HepG2 (cell line): Measurements from ENCODE around the gene CHN2. TPM values are rescaled to one million over a fixed set of nuclear protein-coding genes. Genes with fewer than 3 reads are reported as not detected.

Experiments
- BRD4 ChIP-seq: sonication (generic); formaldehyde crosslinking; IDR thresholded peaks from 2 replicates; pipeline ENCODE4 v1.4.0; 2020; ENCODE audit warnings: missing genetic modification reagents
- ESRRA ChIP-seq: sonication (generic); formaldehyde crosslinking; IDR thresholded peaks from 2 replicates; pipeline ENCODE4 v1.5.1; 2020; ENCODE audit warnings: mild to moderate bottlenecking, low read depth, missing genetic modification reagents
- ETV6 ChIP-seq: sonication (generic); formaldehyde crosslinking; conservative IDR thresholded peaks from 2 replicates; pipeline ENCODE4 v1.4.0; 2020; ENCODE audit warnings: missing genetic modification reagents
- GRHL1 ChIP-seq: sonication (generic); formaldehyde crosslinking; conservative IDR thresholded peaks from 2 replicates; pipeline ENCODE4 v1.8.0; 2022; ENCODE audit warnings: missing genetic modification reagents
- HHEX ChIP-seq: IDR thresholded peaks from 2 replicates; pipeline ENCODE4 v1.6.1; 2016; ENCODE audit warnings: control low read depth
- IRF2 ChIP-seq: IDR thresholded peaks from 2 replicates; pipeline ENCODE4 v1.6.1; 2018; ENCODE audit warnings: missing genetic modification reagents, missing compliant biosample characterization
- KDM2A ChIP-seq: sonication (generic); formaldehyde crosslinking; IDR thresholded peaks from 2 replicates; pipeline ENCODE4 v1.4.0; 2020; ENCODE audit warnings: low read depth, missing genetic modification reagents, borderline replicate concordance
- MAZ ChIP-seq, 2 experiments: sonication (generic) in 1 of 2; formaldehyde crosslinking in 1 of 2; IDR thresholded peaks; 2 replicates each; pipeline versions ENCODE4 v1.5.0 to v1.6.1; 2012 to 2020; ENCODE audit warnings: low read depth in 2 of 2, mild to moderate bottlenecking in 2 of 2, borderline replicate concordance in 1 of 2, improper control_type of control experiment in 1 of 2, low read length in 1 of 2, missing genetic modification reagents in 1 of 2, moderate library complexity in 1 of 2
- RCOR2 ChIP-seq: IDR thresholded peaks from 2 replicates; pipeline ENCODE4 v1.6.1; 2016; ENCODE audit warnings: missing biosample characterization, missing genetic modification reagents
- TEAD3 ChIP-seq: optimal IDR thresholded peaks from 2 replicates; pipeline ENCODE3; 2016; ENCODE audit warnings: borderline replicate concordance
- XBP1 ChIP-seq: sonication (generic); formaldehyde crosslinking; IDR thresholded peaks from 2 replicates; pipeline ENCODE4 v1.5.0; 2020; ENCODE audit warnings: missing genetic modification reagents
- ZNF138 ChIP-seq: sonication (generic); formaldehyde crosslinking; IDR thresholded peaks from 2 replicates; pipeline ENCODE4 v1.5.0; 2020; ENCODE audit warnings: mild to moderate bottlenecking, low read depth, missing genetic modification reagents
- ZNF260 ChIP-seq: sonication (generic); formaldehyde crosslinking; IDR thresholded peaks from 2 replicates; pipeline ENCODE4 v1.4.0; 2020; ENCODE audit warnings: missing genetic modification reagents, low read depth, mild to moderate bottlenecking, borderline replicate concordance
- ZNF460 ChIP-seq: sonication (generic); formaldehyde crosslinking; IDR thresholded peaks from 2 replicates; pipeline ENCODE4 v1.5.1; 2020; ENCODE audit warnings: missing genetic modification reagents, mild to moderate bottlenecking, borderline replicate concordance
- ZNF672 ChIP-seq: sonication (generic); formaldehyde crosslinking; IDR thresholded peaks from 2 replicates; pipeline ENCODE4 v1.8.1; 2022; ENCODE audit warnings: missing genetic modification reagents
- ZNF737 ChIP-seq: sonication (generic); formaldehyde crosslinking; IDR thresholded peaks from 2 replicates; pipeline ENCODE4 v1.5.0; 2020; ENCODE audit warnings: missing genetic modification reagents, mild to moderate bottlenecking, borderline replicate concordance
- ZNF749 ChIP-seq: sonication (generic); formaldehyde crosslinking; IDR thresholded peaks from 2 replicates; pipeline ENCODE4 v1.8.0; 2022; ENCODE audit warnings: mild to moderate bottlenecking, missing genetic modification reagents, moderate library complexity, borderline replicate concordance
- ZNF83 ChIP-seq: sonication (generic); formaldehyde crosslinking; IDR thresholded peaks from 2 replicates; pipeline ENCODE4 v1.4.0; 2020; ENCODE audit warnings: missing genetic modification reagents, mild to moderate bottlenecking, borderline replicate concordance
- ZNF891 ChIP-seq: sonication (generic); formaldehyde crosslinking; IDR thresholded peaks from 2 replicates; pipeline ENCODE4 v1.5.0; 2020; ENCODE audit warnings: mild to moderate bottlenecking, missing genetic modification reagents
- ZSCAN29 ChIP-seq: sonication (generic); formaldehyde crosslinking; conservative IDR thresholded peaks from 2 replicates; pipeline ENCODE4 v1.4.0; 2020; ENCODE audit warnings: mild to moderate bottlenecking, missing genetic modification reagents
- polyA plus RNA-seq, 8 experiments: library from polyadenylated mRNA; depleted of rRNA in 3 of 8; stranded (reverse) in 7 of 8; unstranded in 1 of 8; fragments of >200 nt; fragmentation: Illumina TruSeq in 4 of 8; extraction: Trizol in 4 of 8; gene quantifications; 2 replicates each; pipeline versions ENCODE4 v1.2.1 to v1.2.3, GENCODE V29; 2011 to 2016; ENCODE audit warnings: low read depth in 4 of 8, missing spikeins in 1 of 8, mixed read lengths in 1 of 8; ENCODE audit not compliant: insufficient read depth in 1 of 8
- total RNA-seq, 5 experiments: library from RNA; depleted of rRNA; stranded (reverse); fragments of >200 nt; fragmentation: Illumina TruSeq; extraction: Trizol; gene quantifications; 2 replicates each; pipeline ENCODE4 v1.2.3, GENCODE V29; 2016; ENCODE audit warnings: low read depth in 1 of 5
- TF ChIP-seq, protein P1 (sequence below): IDR thresholded peaks from 2 replicates; pipeline ENCODE4 v1.6.1; 2016; ENCODE audit warnings: low read depth, borderline replicate concordance
- TF ChIP-seq, protein P2 (sequence below): sonication (generic); formaldehyde crosslinking; IDR thresholded peaks from 2 replicates; pipeline ENCODE4 v1.4.0; 2020; ENCODE audit warnings: missing genetic modification reagents, borderline replicate concordance
- TF ChIP-seq, protein P3 (sequence below): sonication (generic); formaldehyde crosslinking; IDR thresholded peaks from 2 replicates; pipeline ENCODE4 v1.8.1; 2023; ENCODE audit warnings: mild to moderate bottlenecking, missing genetic modification reagents

CHN2 gene
- total and polyA plus RNA-seq, 2 of the 13 experiments (the other 11 are each of a cell fraction or from before 2014, with no cell fraction given) = 23.5 to 30.5 TPM

DNA sequence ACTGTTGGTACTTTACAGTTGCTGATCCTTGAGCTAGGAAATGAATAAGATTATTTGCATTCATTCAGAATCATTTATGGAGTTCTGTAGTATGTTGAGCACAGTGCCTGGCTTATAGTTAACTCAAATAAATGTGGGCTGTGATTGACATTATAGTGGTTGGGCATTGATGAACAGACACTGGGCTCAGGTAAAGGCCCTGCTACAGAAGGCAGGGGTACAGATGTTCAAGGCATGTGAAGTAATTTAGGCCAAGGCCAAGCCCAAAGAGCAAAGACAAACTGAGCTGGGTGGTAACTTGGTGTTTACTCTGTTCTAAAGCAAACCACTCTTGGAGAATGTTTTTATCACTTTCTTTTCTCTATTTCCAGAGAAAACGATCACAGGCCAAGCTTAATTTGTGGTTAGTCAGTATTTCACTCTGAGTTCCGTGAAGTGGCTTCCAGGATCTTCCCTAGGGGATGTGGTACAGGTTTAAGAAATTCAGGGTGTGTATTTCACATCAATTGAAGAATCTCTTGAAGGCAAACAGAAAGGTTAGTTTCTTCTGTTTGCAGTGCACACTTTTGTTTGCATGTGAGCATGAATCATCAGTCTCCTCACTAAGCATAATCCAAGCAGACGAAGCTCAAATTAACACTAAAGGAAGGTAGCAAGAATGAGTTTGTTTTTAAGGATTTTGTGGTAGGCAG lies 255.1 kb downstream of the CHN2 start (continued):
- TF ChIP-seq ESRRA = no peak
- TF ChIP-seq GRHL1 (CRISPR knock-in tag) = no peak
- TF ChIP-seq, protein P1, sequence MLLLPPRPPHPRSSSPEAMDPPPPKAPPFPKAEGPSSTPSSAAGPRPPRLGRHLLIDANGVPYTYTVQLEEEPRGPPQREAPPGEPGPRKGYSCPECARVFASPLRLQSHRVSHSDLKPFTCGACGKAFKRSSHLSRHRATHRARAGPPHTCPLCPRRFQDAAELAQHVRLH (CRISPR knock-in tag) = no peak
- no peak; the same call in 1 of the 2 replicates for TF ChIP-seq IRF2 (CRISPR knock-in tag)
- TF ChIP-seq KDM2A (CRISPR knock-in tag) = no peak
- TF ChIP-seq XBP1 (CRISPR knock-in tag) = no peak
- no peak for TF ChIP-seq ZNF737 (CRISPR knock-in tag)
- TF ChIP-seq ZSCAN29 = no peak
- TF ChIP-seq ETV6 = no peak
- TF ChIP-seq ZNF138 = no peak
- TF ChIP-seq ZNF672 (CRISPR knock-in tag) = no peak
- TF ChIP-seq TEAD3 (CRISPR knock-in tag) = peak; percentile 39
- no peak for TF ChIP-seq BRD4
- no peak for TF ChIP-seq ZNF460 (CRISPR knock-in tag)
- TF ChIP-seq ZNF749 = no peak
- TF ChIP-seq MAZ (IDR thresholded peaks at IDR 0.05; ENCODE audit: borderline replicate concordance, low read depth, low read length) = no peak
- TF ChIP-seq MAZ (CRISPR knock-in tag; IDR thresholded peaks at IDR 0.05; ENCODE audit: low read depth) = no peak
- no peak for TF ChIP-seq ZNF83 (CRISPR knock-in tag)
- TF ChIP-seq RCOR2 = peak; percentile 51; the same call in 1 of the 2 replicates
- TF ChIP-seq ZNF891 (CRISPR knock-in tag) = no peak
- TF ChIP-seq, protein P2, sequence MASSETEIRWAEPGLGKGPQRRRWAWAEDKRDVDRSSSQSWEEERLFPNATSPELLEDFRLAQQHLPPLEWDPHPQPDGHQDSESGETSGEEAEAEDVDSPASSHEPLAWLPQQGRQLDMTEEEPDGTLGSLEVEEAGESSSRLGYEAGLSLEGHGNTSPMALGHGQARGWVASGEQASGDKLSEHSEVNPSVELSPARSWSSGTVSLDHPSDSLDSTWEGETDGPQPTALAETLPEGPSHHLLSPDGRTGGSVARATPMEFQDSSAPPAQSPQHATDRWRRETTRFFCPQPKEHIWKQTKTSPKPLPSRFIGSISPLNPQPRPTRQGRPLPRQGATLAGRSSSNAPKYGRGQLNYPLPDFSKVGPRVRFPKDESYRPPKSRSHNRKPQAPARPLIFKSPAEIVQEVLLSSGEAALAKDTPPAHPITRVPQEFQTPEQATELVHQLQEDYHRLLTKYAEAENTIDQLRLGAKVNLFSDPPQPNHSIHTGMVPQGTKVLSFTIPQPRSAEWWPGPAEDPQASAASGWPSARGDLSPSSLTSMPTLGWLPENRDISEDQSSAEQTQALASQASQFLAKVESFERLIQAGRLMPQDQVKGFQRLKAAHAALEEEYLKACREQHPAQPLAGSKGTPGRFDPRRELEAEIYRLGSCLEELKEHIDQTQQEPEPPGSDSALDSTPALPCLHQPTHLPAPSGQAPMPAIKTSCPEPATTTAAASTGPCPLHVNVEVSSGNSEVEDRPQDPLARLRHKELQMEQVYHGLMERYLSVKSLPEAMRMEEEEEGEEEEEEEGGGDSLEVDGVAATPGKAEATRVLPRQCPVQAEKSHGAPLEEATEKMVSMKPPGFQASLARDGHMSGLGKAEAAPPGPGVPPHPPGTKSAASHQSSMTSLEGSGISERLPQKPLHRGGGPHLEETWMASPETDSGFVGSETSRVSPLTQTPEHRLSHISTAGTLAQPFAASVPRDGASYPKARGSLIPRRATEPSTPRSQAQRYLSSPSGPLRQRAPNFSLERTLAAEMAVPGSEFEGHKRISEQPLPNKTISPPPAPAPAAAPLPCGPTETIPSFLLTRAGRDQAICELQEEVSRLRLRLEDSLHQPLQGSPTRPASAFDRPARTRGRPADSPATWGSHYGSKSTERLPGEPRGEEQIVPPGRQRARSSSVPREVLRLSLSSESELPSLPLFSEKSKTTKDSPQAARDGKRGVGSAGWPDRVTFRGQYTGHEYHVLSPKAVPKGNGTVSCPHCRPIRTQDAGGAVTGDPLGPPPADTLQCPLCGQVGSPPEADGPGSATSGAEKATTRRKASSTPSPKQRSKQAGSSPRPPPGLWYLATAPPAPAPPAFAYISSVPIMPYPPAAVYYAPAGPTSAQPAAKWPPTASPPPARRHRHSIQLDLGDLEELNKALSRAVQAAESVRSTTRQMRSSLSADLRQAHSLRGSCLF = no peak
- TF ChIP-seq HHEX (CRISPR knock-in tag) = no peak
- TF ChIP-seq ZNF260 (CRISPR knock-in tag) = no peak
- TF ChIP-seq, protein P3, sequence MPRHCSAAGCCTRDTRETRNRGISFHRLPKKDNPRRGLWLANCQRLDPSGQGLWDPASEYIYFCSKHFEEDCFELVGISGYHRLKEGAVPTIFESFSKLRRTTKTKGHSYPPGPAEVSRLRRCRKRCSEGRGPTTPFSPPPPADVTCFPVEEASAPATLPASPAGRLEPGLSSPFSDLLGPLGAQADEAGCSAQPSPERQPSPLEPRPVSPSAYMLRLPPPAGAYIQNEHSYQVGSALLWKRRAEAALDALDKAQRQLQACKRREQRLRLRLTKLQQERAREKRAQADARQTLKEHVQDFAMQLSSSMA (CRISPR knock-in tag) = no peak
